Mesenteric fat pad (tissue), 1 donor: ENCODE results near the gene POFUT2. TPM values are rescaled to one million over a fixed set of nuclear protein-coding genes. Genes with fewer than 3 reads are reported as not detected.
"Not testable (repeated sequence)": the region's sequence is repeated elsewhere in the genome, so short reads cannot be mapped to it uniquely, and the experiment has no call there.

Experiments
- DNase-seq: peaks from one replicate; pipeline ENCODE4 v3.0.0-alpha.2; 2020; ENCODE audit warnings: low spot score
- total RNA-seq: library from RNA; stranded (reverse); fragmentation: NEBNext Ultra II Directional; extraction: Animal tissue kit (Norgen Biotek cat#: 25700); gene quantifications from one replicate; pipeline ENCODE4 v1.2.1, GENCODE V29; 2021
- donor health status: DM: yes; HTN: yes; CAD: no.

POFUT2 gene
- total RNA-seq, 1 donor from 2014 or later, result 29.6 TPM

DNA sequence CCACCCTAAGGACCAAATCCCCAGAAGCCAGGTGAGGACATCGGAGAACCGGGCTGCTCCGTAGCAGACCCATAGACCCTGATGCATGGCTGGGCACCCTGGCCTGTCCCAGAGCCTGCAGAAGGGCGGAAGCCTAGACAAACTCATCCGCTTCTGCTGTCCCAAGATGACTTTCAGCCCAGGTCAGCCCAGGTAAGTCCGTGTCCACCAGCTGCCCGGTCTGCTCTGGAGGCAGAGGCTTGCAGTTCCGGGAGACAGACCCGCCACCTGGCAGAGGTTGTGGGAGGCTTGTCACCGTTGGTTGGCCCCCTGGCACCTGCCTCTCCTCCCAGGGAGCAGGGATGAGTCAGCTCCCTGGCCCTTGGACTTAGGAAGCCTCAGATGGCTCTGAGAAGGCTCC, 22.8 kb upstream of the POFUT2 start:
- DNase-seq, result no peak

DNA sequence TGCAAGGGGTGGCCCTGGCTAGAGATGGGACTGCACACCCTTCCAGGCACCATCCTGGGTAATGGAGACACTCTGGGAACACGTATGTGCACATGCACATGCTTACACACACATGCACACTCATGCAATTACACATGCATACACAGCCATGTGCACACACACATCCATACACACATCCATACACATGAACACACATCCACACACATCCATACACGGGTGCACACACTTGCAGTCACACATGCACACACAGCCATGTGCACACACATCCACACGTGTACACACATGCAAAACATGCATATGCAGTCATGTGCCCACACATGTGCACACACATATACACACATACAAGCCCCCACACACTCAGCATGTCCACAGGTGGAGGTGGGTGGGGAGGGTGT, 22.3 kb upstream of the POFUT2 start:
- no peak for DNase-seq

DNA sequence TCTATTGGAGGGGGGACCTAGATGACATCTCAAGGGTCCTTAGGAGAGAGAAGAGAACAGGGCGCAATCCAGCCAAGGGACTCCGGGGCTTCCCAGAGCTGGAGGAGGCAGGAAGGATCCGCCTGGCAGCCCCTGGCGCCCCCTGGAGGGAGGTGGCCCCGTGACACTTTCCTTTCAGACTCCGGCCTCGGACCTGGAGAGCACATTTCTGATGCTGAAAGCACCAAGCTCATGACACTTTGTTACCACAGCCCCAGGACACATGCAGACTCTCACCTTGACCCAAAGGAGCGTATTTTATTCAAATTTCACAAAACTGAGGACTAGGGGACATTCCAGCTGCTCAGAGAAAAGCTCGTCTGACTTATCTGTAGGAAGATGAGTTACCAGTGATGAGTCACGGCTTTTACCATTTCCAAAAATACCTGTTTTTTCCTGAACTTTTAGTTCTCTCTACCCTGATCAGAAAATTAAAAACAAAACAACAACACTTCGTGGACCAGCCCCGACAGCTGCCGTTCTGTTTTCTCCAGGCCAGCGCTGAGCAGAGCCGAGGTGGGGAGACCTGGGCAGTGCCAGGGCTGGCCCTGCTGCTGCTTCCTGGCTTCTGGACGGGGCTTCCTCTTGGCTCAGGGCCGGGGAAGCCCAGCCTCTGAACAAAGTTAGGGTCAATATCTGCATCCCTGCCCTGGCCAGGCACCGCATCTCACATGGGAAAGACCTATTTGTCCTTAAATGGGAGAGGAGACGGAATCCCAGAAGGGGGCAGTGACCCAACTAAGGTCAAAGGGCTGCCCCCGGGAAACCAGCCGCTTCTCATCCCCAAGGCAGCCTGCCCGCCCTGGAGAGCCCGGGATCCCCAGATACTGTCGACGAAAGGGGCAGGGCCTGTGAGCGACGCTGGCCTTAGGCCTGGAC, 21.6 kb upstream of the POFUT2 start:
- no peak for DNase-seq

DNA sequence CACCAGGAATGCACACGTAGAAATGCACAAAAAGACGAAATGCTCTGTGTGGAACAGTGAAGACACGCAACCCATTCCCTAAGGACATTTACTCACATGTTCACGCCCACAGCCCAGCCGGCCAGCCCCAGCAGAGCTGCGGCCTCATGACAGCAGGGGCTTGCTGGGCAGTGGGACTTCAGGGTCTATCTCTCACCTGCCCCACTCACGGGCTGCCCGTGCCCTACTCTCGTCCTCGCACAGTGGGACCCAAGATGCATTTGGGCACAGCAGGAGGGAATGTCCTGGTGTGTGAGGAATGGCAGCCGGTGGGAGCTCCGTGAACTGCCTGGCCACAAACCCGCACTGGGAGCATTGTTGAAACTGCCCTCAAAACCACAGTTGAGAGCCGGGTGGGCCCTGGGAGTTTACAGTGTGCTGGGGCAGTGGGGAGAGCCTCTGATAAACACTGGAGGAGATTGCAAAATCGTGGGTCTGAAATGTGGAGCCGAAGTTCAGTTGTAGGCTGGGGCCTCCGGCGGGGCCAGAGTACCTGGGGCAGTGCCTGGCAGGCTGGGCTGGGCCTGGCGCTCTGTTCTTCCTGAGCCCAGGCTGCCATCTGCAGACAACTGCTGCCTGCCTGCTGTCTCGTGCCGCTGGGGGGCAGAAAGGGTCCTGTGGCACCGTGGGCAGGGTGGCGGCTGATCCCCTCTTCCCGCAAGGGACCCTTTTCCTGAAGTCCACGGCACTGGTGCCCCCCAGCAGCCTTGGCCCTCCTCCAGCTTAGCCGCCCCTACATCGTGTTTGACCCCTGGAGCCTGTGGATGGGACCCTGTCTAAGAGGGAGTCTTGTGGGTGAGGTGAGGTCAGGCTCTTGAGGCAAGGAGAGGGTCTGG, 20.7 kb upstream of the POFUT2 start:
- no peak for DNase-seq

DNA sequence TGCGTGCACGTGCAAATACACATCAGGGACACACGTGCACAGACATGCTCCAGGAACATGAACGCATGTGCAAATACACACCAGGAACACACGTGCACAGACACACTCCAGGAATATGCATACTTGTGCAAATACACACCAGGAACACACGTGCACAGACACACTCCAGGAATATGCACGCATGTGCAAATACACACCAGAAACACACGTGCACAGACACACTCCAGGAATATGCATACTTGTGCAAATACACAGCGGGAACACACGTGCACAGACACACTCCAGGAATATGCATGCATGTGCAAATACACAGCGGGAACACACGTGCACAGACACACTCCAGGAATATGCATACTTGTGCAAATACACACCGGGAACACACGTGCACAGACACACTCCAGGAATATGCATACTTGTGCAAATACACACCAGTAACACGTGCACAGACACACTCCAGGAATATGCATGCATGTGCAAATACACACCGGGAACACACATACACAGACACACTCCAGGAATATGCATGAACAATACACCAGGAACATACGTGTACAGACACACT, 20.0 kb upstream of the POFUT2 start:
- DNase-seq, result not testable (repeated sequence)

DNA sequence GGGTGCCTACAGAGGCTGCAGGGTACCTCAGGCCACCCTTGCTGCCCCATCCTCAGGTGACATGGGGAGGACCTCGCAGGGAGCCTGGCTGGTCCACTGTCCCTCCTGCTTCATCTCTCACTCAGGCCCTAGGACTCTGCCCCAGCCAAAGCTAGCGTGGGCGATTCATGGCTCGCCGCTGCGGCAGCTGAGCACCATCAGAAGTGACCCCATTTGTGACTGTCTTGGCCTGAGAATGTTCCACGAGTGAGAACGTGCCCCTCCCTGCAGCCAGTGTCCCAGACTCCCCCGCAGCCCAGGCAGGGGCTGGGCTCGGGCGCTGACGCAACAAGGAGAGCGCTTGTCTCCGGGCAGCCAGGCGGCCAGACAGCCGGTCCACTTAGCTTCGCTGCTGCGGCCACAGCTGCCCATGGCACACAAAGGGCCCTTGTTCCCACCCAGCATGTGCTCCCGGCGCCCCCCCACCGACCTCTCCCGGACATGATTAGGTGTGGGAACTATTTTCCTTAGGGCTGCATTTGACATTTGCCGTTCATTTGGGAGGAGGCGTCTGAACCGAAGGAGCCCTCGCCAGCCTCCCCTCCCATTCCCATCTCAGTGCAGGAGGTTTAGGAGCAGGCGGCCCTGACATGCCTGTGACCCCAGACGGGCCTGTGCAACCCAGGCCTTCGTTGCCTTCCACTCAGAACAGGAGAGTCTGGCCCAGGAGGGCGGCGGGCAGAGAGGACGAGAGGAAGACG, 19.3 kb upstream of the POFUT2 start:
- no peak for DNase-seq

DNA sequence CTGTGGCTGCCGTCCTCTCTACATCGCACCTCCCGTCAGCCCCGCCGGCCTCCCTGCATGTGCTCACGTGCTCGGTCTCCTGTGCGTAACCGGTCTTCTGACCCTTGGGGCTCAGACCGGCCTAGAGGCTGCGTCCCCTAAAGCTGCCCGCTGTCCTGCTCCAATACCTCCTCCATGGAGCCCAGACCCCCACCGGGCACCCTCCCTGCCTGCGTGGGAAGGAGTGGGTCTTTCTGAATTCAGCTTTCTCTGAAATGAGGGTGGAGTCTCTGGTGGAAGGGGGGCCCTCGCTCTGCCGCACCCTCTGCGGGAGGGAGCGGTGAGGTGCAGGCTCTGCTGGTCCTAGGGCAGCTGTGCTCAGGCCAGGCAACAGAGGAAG, 18.7 kb upstream of the POFUT2 start:
- DNase-seq, result no peak

DNA sequence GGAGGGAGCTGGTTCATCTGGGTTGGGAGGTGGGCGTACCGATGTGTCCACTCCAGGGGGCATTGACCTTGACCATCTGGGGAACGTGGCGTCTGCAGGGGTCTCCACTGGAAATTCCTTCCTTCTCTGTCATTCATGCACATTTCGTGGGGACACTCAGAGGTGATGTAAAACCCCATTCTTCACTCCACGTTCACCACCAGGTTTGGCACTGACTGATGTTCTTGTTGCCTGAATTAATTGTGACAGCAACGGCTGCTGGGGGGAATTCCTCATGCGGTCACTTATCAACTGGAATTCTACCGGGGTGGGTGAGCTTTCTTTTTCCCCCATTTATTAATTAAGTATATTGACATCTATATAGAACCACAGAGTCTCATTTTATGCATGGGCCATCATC, 18.1 kb upstream of the POFUT2 start:
- no peak for DNase-seq

DNA sequence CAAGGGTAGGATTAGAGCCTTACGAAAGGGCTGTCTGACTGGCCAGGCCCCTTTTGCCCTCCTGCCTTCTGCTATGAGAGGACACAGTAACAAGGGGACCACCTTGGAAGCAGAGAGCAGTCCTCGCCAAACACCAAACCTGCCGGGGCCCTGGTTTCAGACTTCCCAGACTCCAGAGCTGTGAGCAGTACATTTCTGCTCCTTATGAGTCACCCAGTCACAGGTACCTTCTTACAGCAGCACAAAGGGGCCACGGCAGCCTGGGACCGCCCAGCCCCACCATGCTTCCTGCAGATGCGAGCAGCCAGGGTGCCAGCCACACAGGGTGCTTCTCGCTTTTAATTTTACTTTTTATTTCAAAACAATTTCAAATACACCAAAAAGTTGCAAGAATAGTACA, 17.2 kb upstream of the POFUT2 start:
- DNase-seq, result no peak

DNA sequence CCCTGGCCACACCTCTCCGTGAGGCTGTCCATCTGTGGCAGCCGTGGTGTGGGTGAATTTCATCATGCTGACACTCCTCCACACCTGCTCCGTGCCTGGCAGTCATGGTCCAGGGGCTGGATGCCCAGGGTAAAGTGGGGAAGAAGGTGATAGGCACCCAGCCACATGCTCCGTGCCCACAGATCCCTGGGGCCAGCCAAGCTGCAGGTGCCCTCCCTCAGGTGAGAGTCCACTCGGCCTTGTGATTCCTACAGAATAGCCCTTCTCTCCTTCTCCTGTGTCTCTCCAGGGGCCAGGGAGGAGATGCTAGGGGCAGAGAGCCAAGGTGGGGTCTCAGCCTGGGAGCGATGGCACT, 16.8 kb upstream of the POFUT2 start:
- DNase-seq, result no peak

DNA sequence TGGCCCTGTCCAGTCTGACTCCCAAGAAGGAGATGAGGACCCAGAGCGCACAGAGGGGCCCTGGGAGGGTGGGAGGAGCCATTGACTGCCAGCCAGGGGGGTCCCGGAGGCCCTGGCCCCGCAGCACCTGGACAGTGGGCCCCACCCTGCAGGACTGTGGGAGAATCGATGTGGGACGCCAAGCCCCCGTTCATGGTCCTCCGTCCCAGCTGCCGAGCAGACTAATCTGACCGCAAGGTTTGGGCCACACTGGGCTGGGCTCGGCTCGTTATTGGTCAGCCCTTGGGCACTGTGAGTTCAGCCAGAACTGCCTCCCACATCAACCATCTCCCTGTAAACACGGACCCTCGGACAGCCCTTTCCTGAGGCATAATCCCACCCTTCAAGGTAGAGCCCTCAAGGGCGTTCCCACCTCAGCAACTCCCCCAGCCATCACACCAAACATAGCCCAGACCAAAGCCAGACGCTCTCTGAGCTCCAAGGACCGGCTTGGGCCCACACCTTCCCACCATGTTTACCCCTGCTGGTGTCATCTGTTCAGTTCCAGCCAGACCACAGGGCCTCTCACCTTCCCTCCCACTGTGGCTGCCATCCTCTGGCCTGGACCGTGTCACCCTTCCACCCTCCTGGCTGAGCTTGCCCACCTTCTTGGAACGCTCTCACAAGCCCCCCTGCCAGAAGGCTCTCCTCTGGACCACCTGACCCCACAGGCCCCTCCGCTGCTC, 16.2 kb upstream of the POFUT2 start:
- no peak for DNase-seq

DNA sequence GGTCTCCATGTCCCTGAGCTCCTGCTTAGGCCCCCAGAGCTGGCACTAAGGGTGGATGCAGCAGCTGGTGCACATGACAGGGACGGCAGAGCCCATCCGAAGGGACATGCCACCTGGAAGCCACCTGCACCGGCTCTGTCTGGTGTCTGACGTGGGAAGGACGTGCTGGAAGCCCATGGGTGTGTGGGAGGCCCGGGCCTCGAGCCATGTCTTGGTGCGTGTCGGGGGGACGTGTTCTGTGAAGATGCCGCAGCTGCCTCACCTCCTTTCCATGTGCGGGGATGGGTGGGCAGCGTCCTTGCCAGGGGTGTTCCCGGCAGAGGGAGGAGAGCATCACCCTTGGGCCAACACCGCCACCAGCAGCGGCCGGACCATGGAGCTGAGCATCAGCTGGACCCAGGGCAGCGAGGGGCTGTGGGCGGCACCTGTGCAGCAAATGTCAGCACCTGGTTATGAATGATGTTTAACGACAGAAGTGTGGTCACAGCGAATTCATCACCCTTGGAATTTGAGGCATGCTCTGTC, 15.5 kb upstream of the POFUT2 start:
- no peak for DNase-seq

DNA sequence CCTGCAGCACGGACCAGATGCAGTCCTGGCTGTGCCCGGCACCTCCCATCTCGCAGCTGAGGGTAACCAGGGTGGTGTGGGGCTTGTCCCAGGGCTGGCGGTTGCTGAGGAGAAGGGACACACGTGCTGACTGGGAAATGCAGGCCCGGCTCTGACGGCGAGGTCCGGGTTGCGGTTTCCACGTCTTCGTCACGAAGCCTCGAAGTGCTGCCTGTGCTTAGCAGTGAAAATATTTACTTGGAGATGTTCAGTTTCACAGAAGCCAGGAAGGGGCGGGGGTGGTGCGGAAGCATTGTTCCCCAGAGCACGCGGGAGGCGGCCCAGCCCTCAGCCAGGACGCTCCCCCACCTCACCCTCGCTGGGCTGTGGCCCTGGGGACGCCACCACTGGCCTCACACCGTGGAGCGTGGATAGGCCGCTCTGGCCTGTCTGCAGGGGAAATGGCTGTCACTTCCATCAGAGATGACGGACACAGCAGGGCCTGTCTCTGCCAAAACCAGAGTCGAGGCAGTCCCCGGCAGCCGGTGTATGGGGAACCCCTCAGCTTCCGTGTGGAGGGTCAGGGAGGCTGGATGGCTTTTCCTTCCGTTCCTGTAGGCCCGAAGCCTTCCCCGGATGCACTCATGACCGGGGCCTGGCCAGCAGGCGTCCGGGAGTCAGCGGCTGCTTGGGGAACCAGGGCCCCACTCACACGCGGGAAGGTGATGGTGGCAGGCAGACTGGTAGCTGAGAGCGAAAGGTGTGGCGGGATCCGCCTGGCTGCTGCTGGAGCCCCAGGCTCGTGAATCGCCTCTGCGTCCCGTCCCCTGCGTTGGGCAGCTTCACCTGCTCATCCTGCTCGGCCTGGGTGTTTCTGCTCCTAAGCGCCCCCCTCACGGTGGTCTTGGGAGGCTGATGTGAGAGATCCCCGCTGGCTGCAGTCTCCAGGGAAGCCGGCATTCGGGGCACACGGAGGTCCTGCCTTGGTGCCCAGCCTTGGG, 14.7 kb upstream of the POFUT2 start:
- DNase-seq, result no peak

DNA sequence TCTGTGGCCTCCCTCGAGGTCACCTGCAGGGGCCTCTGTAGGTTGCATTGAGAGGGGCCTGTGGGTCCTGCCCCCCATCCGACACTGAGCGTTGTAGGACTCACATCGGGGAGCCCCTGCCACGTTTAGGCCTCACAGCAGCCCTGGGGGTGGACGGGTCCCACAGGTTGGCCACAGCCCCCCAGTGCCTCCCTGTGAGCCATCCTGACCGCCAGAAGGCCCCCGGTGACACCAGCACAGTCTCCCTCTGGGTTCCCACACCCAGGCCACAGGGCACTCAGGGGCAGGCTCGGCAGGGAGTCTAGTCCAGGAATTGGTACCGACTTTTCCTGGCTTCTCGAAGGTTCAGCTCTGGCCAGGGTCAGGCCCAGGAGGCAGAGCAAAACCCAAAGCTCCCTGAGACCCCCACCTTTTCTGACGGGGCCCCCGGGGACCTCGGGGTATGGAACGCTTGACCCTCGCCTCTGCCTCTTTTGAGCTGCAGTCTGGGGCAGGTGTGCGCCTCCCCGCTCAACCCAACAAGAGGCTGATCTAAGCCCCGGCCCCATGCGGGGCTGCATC, 13.9 kb upstream of the POFUT2 start:
- no peak for DNase-seq

DNA sequence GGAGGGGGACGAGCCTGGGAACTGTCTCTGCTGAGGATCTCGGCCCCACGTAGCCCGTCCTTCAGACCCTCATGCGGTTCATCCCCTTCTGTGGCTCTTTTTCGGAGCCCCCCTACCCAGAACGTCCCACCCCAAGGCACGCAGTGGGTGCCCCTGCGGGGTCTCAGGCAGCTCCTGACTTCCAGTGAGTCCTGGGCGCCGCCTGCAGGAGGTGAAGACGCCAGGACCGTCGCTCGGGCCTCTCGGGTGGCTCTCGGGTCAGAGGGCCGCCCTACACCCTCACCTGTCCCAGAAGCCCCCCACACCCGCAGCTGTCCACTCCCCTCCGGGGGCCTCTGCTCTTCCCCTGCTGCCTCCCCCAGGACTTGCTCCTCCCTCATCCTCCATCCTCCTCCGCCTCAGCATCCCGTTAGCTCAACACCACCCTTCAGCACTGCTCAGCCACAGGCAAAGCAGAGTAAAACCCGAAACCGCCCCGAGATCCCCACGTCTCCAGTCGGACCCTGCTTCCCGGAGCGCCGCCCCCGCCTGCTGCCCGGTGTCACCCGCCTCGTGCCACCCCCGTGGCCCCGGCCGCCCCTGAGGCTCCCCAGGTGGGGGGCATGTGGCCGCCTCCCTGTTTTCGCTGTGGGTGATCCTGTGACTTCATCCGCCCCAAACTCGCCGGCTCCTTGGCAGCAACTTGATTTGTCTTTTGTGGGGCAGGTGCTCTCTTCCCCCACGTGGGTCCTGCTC, 13.3 kb upstream of the POFUT2 start:
- DNase-seq, result no peak

DNA sequence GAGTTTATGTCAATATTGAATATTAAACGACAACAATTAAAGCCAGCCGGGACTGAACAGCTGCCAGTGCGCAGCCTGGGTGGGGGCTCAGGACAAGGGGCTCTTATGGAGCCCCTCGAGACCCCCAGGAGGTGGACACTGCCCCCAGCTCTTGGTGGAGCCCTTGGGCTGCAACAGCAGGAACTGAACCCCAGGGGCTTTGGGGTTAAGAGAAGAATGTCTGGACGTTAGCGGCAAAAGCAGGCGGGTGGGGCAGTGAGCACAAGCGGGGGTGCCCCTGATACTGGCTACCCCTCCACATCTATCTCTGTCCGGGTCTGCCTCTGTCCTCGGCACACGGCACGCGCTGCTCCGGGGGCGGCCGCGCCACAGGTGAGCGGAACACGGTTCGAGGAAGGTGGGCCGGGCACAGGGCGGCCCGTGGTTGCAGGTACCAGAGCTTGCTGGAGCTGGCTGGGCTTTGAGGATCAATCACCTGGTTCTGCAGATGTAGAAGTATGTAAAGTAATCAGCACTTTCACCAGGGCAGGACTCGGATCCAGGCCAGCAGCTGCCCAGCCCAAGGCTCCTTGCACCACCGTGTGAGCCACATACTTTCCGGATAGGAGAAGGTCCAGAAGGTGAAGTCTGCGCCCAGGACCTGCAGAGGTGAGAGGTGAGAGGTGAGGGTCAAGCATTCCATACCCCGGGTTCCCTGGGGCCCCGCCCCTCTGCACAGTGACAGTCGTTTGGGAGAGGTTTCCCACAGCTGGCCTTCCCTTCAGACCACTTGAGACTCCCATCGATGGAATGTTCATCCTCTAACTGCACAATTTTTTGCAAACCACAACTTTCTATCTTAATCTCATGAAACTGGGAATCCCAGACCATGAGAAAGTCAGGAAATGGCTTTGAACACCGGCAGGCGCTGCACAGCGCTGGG, 12.4 kb upstream of the POFUT2 start:
- no peak for DNase-seq
